Measurements from ENCODE around the gene ZNF473.

The ZNF473 gene

GRCh38 chr19:50020481-50020880, 5.3 kb upstream of the ZNF473 start:
- peaks cover 27% of the 10 kb centered on the region for H3K36me3 Mint-ChIP-seq
- H3K4me1 Mint-ChIP-seq: peaks cover 22% of the 10 kb centered on the region
- DNase-seq: no peak
- H3K9me3 Mint-ChIP-seq: no peaks in the 10 kb centered on the region
- H3K27ac Mint-ChIP-seq: no peak overlapping the region
- H3K27me3 Mint-ChIP-seq: no peaks in the 10 kb centered on the region
- CTCF ChIA-PET: no interaction called here
- no peak overlapping the region for H3K4me3 Mint-ChIP-seq

- Mint-ChIP-seq H3K27ac (peak overlapping the region; percentile 38), H3K36me3 (peaks cover 25% of the 10 kb centered on the region), H3K27me3 (no peaks in the 10 kb centered on the region), H3K9me3 (peaks cover 7% of the 10 kb centered on the region), H3K4me1 (peaks cover 42% of the 10 kb centered on the region), H3K4me3 (peak overlapping the region; percentile 41)
- CTCF ChIA-PET: no interaction called here
- DNase-seq: no peak
Observed at GRCh38 chr19:50022823-50023222, 3.0 kb upstream of the ZNF473 start.

DNA sequence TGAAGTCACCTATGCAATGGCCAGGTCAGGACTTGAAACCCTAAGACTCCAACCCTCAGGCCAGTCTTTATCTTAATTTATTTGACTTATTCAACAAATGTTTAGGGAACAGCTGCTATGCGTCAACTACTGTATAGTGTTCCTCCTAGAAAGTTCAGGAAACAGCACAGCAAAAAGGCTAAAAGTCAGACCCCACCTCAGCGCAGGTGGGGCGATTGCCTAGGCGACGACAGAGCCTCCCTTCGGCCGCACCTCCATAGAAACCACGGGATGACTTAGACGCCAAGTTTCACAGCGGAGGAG, 1.1 kb upstream of the ZNF473 start:
- H3K4me1 Mint-ChIP-seq: peaks cover 42% of the 10 kb centered on the region
- peaks cover 7% of the 10 kb centered on the region for H3K9me3 Mint-ChIP-seq
- CTCF ChIA-PET: interaction anchor here (0.6 kb wide), 1 partner anchor 249 kb away, joined by 3 read pairs; no protein-coding TSS in a partner anchor
- no peaks in the 10 kb centered on the region for H3K27me3 Mint-ChIP-seq
- peaks cover 23% of the 10 kb centered on the region for H3K36me3 Mint-ChIP-seq
- peak overlapping the region; percentile 85 for H3K4me3 Mint-ChIP-seq
- H3K27ac Mint-ChIP-seq: peak overlapping the region; percentile 92
- DNase-seq: no peak

DNA sequence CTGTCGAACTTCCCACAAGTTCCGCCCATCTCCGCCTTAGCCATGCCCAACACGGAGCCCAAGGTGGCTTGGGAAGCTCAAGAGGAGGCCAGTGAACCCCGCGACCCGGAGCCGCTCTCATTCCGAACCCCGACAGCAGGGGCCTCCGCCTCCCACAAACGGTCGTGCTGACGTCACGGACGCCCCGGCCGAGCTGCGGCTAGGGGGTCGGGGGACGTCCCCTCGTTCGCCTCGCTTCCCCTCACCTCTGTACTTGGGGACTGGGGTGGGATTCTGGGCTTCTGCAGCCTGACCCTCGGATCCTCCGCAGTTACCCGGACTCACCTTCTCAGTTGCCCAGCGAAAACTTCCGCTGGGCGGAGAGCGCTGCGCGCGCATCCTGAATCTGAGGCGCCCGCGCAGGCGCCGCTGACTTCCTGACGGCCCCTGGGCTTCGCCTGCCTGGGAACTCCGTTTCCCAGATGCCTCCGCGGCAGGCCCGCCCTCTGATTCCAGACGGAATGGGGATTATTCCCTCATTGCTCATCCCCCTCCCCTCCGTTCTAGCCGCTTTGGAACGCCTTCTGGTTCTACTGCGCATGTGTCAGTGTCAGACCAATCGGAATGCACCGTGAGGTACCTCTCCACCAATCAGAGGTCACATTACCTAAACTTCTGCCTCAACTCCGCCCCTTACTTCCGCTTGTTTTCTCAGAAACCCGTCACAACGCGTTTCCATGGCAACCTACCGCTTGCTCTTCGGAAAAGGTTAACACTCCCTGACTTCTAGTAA, 597 bp upstream of the ZNF473 start, which contains the start of gene VRK3:
VRK3 (minus strand) TSS at position 351 of the 772 bp plus-strand sequence. CDS start 9,210 bp downstream, outside the sequence.
- H3K4me1 Mint-ChIP-seq: peaks cover 42% of the 10 kb centered on the region
- H3K27me3 Mint-ChIP-seq: no peaks in the 10 kb centered on the region
- H3K4me3 Mint-ChIP-seq: peak within 1 kb of the TSS; percentile 85
- DNase-seq: peak; percentile 99
- H3K36me3 Mint-ChIP-seq: peaks cover 23% of the 10 kb centered on the region
- H3K27ac Mint-ChIP-seq: peak within 1 kb of the TSS; percentile 92
- CTCF ChIA-PET: interaction anchor here (0.6 kb wide), 1 partner anchor 248 kb away, joined by 3 read pairs; no protein-coding TSS in a partner anchor
- peaks cover 7% of the 10 kb centered on the region for H3K9me3 Mint-ChIP-seq

GRCh38 chr19:50026550-50026906, 723 bp downstream of the ZNF473 start:
- Mint-ChIP-seq H3K4me1 (peaks cover 42% of the 10 kb centered on the region), H3K36me3 (peaks cover 30% of the 10 kb centered on the region), H3K27me3 (no peaks in the 10 kb centered on the region), H3K9me3 (peaks cover 7% of the 10 kb centered on the region), H3K27ac (peak overlapping the region; percentile 62), H3K4me3 (peak overlapping the region; percentile 85)
- CTCF ChIA-PET: no interaction called here
- DNase-seq: no peak

- H3K36me3 Mint-ChIP-seq: peaks cover 59% of the 10 kb centered on the region
- H3K4me3 Mint-ChIP-seq: no peak overlapping the region
- H3K9me3 Mint-ChIP-seq: peaks cover 7% of the 10 kb centered on the region
- DNase-seq: no peak
- peak overlapping the region; percentile 30 for H3K27ac Mint-ChIP-seq
- CTCF ChIA-PET: no interaction called here
- H3K27me3 Mint-ChIP-seq: no peaks in the 10 kb centered on the region
- peaks cover 20% of the 10 kb centered on the region for H3K4me1 Mint-ChIP-seq
Observed at GRCh38 chr19:50030225-50030624, 4.4 kb downstream of the ZNF473 start.

GRCh38 chr19:50030937-50031336, 5.1 kb downstream of the ZNF473 start:
- H3K36me3 Mint-ChIP-seq: peaks cover 62% of the 10 kb centered on the region
- no peak overlapping the region for H3K4me3 Mint-ChIP-seq
- CTCF ChIA-PET: no interaction called here
- peaks cover 6% of the 10 kb centered on the region for H3K9me3 Mint-ChIP-seq
- H3K4me1 Mint-ChIP-seq: peaks cover 16% of the 10 kb centered on the region
- no peaks in the 10 kb centered on the region for H3K27me3 Mint-ChIP-seq
- no peak overlapping the region for H3K27ac Mint-ChIP-seq
- DNase-seq: no peak

- Mint-ChIP-seq H3K36me3 (peaks cover 74% of the 10 kb centered on the region), H3K27me3 (no peaks in the 10 kb centered on the region)
Observed at GRCh38 chr19:50036908-50037307, 11.1 kb downstream of the ZNF473 start.

DNA sequence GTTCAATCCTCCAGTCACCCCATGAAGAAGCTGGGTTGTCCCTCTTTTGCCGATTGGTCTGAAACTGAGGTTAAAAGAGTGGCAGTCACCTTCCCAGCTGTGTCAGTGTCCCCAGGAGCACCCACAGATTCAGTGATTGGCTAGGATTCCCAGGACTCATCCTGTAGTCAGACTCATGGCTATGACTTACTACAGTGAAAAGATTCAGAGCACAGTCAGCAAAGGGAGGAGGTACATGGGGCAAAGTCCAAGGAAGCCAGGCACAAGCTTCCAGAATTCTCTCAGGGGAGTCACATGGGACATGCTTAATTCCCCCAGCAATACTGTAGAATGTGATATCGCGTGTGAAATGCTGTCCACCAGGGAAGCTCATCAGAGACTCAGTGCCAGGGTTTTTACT, 14.2 kb downstream of the ZNF473 start:
- H3K4me1 Mint-ChIP-seq: no peaks in the 10 kb centered on the region
- DNase-seq: no peak
- H3K27ac Mint-ChIP-seq: no peak overlapping the region
- CTCF ChIA-PET: no interaction called here
- H3K9me3 Mint-ChIP-seq: peaks cover 22% of the 10 kb centered on the region
- no peak overlapping the region for H3K4me3 Mint-ChIP-seq
- no peaks in the 10 kb centered on the region for H3K27me3 Mint-ChIP-seq
- peaks cover 75% of the 10 kb centered on the region for H3K36me3 Mint-ChIP-seq

More at GRCh38 chr19:50036908-50037307, 11.1 kb downstream of the ZNF473 start:
- H3K9me3 Mint-ChIP-seq: no peaks in the 10 kb centered on the region
- no peak overlapping the region for H3K4me3 Mint-ChIP-seq
- H3K4me1 Mint-ChIP-seq: no peaks in the 10 kb centered on the region
- no peak overlapping the region for H3K27ac Mint-ChIP-seq
- CTCF ChIA-PET: no interaction called here
- DNase-seq: no peak

DNA sequence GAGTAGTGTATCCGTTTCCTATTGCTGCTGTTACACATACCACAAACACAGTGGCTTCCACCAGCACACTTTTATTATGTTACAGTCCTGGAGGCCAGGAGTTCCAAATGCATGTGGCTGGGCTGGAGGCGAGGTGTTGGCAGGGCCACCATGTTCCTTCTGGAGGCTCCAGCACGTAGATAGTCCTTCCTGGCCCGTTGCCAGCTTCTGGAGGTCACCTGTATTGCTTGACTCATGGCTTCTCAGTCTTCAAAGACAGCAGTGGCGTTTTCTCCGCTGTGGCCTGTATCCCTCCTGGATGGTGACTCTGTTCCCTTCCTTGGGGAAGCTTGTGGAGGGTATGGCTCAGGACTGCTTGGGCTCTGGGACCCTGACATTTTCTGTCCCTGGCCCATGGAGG, 15.2 kb downstream of the ZNF473 start:
- Mint-ChIP-seq H3K4me3 (no peak overlapping the region), H3K27ac (no peak overlapping the region), H3K27me3 (no peaks in the 10 kb centered on the region), H3K36me3 (peaks cover 78% of the 10 kb centered on the region), H3K9me3 (peaks cover 32% of the 10 kb centered on the region), H3K4me1 (no peaks in the 10 kb centered on the region)
- CTCF ChIA-PET: no interaction called here
- DNase-seq: no peak

DNA sequence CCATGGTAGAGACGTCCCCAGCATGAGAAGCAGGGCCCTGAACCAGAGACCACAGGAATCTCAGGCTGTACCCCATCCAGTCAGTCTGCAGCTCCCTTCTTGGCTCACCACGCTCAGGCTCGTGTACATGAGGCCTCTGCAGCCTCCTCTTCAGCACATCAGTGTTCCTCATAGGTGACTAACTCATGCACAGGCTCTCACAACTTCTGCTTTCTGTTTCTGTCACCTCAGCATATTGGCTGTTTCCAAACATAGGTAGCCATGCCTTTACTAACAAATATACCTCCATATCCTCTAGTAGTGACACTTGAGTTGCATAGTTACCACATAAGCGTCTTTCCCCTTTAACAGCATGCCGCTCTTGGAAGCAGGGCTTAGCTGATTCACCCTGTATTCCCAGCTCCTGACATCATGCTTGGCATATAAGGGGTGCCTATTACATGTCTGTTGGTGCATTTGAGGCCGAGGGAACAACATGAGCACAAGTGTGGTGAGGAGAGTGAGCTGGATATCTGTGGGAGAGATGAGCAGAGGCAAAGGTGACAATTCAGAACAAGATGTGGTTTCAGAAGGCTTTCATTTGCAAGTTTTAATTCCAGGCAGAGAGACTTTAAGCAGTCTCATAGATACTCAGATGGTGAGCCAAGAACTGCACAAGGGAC, 16.7 kb downstream of the ZNF473 start:
- no peaks in the 10 kb centered on the region for H3K27me3 Mint-ChIP-seq

GRCh38 chr19:50043967-50044366, 18.2 kb downstream of the ZNF473 start:
- Mint-ChIP-seq H3K27me3 (no peaks in the 10 kb centered on the region), H3K4me1 (no peaks in the 10 kb centered on the region), H3K4me3 (no peak overlapping the region), H3K9me3 (peaks cover 50% of the 10 kb centered on the region), H3K36me3 (peaks cover 93% of the 10 kb centered on the region), H3K27ac (no peak overlapping the region)
- DNase-seq: no peak
- CTCF ChIA-PET: no interaction called here

More for the DNA sequence above, 16.7 kb downstream of the ZNF473 start:
- no peak for DNase-seq
- Mint-ChIP-seq H3K4me1 (no peaks in the 10 kb centered on the region), H3K9me3 (peaks cover 42% of the 10 kb centered on the region), H3K27ac (no peak overlapping the region), H3K4me3 (no peak overlapping the region), H3K36me3 (peaks cover 83% of the 10 kb centered on the region)
- CTCF ChIA-PET: no interaction called here

- H3K4me3 Mint-ChIP-seq: no peak overlapping the region
- H3K36me3 Mint-ChIP-seq: peaks cover 86% of the 10 kb centered on the region
- H3K9me3 Mint-ChIP-seq: peaks cover 53% of the 10 kb centered on the region
- no peaks in the 10 kb centered on the region for H3K27me3 Mint-ChIP-seq
- H3K27ac Mint-ChIP-seq: no peak overlapping the region
- DNase-seq: no peak
- CTCF ChIA-PET: no interaction called here
- peaks cover under 1% of the 10 kb centered on the region for H3K4me1 Mint-ChIP-seq
Observed at GRCh38 chr19:50044922-50045321, 19.1 kb downstream of the ZNF473 start.

- Mint-ChIP-seq H3K4me3 (no peak overlapping the region), H3K9me3 (peaks cover 57% of the 10 kb centered on the region), H3K27me3 (peaks cover 14% of the 10 kb centered on the region), H3K4me1 (peaks cover 13% of the 10 kb centered on the region), H3K27ac (no peak overlapping the region), H3K36me3 (peaks cover 72% of the 10 kb centered on the region)
- peak; percentile 51 for DNase-seq
- CTCF ChIA-PET: interaction anchor here (0.9 kb wide), 1 partner anchor 8 kb away, joined by 4 read pairs; no protein-coding TSS in a partner anchor
Observed at GRCh38 chr19:50046649-50047503, 21.1 kb downstream of the ZNF473 start.
